Upper lobe of left lung (tissue), 6 donors: ENCODE measurements around the gene KANTR. TPM values are rescaled to one million over a fixed set of nuclear protein-coding genes. Genes with fewer than 3 reads are reported as not detected.

Experiments used
- ATAC-seq, 2 donors: fragments of 200-7000 bp; cut with Tn5 transposase; one replicate each; pipeline ENCODE4 v1.9.1; 2022; ENCODE audit warnings: mild to moderate bottlenecking in 2 of 2, moderate library complexity in 2 of 2; ENCODE audit not compliant: low FRiP score in 2 of 2
- DNase-seq, 2 donors: peaks; one replicate each; pipeline ENCODE4 v3.0.0-alpha.2; 2019 to 2020
- H3K27ac ChIP-seq, 4 donors: fragments of 200-600 bp; sonication (generic); one replicate each; pipeline ENCODE4 v1.5.1; 2016 to 2019
- H3K27me3 ChIP-seq, 4 donors: fragments of 200-600 bp; sonication (generic); one replicate each; pipeline ENCODE4 v1.5.1; 2017 to 2019
- H3K36me3 ChIP-seq, 4 donors: fragments of 200-600 bp; sonication (generic); one replicate each; pipeline ENCODE4 v1.5.1; 2016 to 2019
- H3K4me1 ChIP-seq, 4 donors: fragments of 200-600 bp; sonication (generic); one replicate each; pipeline ENCODE4 v1.5.1; 2018 to 2019
- H3K4me3 ChIP-seq, 4 donors: fragments of 200-600 bp; sonication (generic); one replicate each; pipeline ENCODE4 v1.5.1; 2017 to 2019; ENCODE audit warnings: mild to moderate bottlenecking in 2 of 4, moderate library complexity in 1 of 4
- H3K9me3 ChIP-seq, 4 donors: fragments of 200-600 bp; sonication (generic); one replicate each; pipeline ENCODE4 v1.5.1; 2018 to 2019
- CTCF ChIP-seq, 6 experiments: fragments of 450-650 bp in 4 of 6; fragments of 200-600 bp in 2 of 6; sonication (generic) in 2 of 6; IDR thresholded peaks; one replicate each; pipeline ENCODE4 v1.5.1; 2016 to 2019; ENCODE audit warnings: antibody characterized with exemption in 6 of 6
- EP300 ChIP-seq, 4 donors: sonication (generic); formaldehyde crosslinking; IDR thresholded peaks; one replicate each; pipeline ENCODE4 v1.5.1; 2017; ENCODE audit warnings: antibody characterized with exemption in 4 of 4, control low read depth in 2 of 4
- POLR2A ChIP-seq, 4 donors: fragments of 450-650 bp; IDR thresholded peaks; one replicate each; pipeline ENCODE4 v1.5.1; 2016 to 2017; ENCODE audit warnings: antibody characterized with exemption in 4 of 4, mild to moderate bottlenecking in 2 of 4
- POLR2AphosphoS5 ChIP-seq, 2 donors: sonication (generic); formaldehyde crosslinking; IDR thresholded peaks; one replicate each; pipeline ENCODE4 v1.5.1; 2017; ENCODE audit warnings: antibody characterized with exemption in 2 of 2
- WGBS, 2 donors: methylation state at CpG; one replicate each; pipeline ENCODE4 v1.1.5; 2017 to 2018; 5-methylcytosine and 5-hydroxymethylcytosine counted together
- total RNA-seq, 6 donors: library from RNA; depleted of rRNA in 4 of 6; stranded (reverse); fragments of >200 nt in 4 of 6; gene quantifications; one replicate each; pipeline versions ENCODE4 v1.1.0 to v1.2.1, GENCODE V29; 2016 to 2021
- donor health status: DM: no; HTN: no; CAD: no; lungs with moderate emphysema.
- donor health status: DM: no; HTN: yes; CAD: no; lungs with severe emphysema.

Gene KANTR
- total RNA-seq, 6 donors from 2014 or later: 7.6 to 68.1 (median 14.9) TPM

GRCh38 chrX:53076671-53077070 is 17.3 kb upstream of the KANTR start:
- no peaks in the 10 kb centered on the region for H3K36me3 ChIP-seq
- WGBS, 2 donors: 91 to 94% methylated on average over 16 to 21 of the region's 21 CpGs
- no peak overlapping the region for H3K4me3 ChIP-seq
- ATAC-seq: peak in 1 of 2 donors; percentile 2
- H3K4me1 ChIP-seq: peaks cover 0 to 8% (median 0%) of the 10 kb centered on the region in 4 donors
- no peak for DNase-seq
- no peak for TF ChIP-seq POLR2AphosphoS5 (IDR thresholded peaks at IDR 0.05)
- no peak for TF ChIP-seq CTCF (IDR thresholded peaks at IDR 0.05)
- TF ChIP-seq POLR2A (IDR thresholded peaks at IDR 0.05): no peak
- no peak for TF ChIP-seq EP300 (IDR thresholded peaks at IDR 0.05)
- no peaks in the 10 kb centered on the region for H3K27me3 ChIP-seq
- no peaks in the 10 kb centered on the region for H3K9me3 ChIP-seq
- H3K27ac ChIP-seq: no peak overlapping the region

- Histone ChIP-seq H3K27ac (no peak overlapping the region), H3K36me3 (no peaks in the 10 kb centered on the region), H3K27me3 (no peaks in the 10 kb centered on the region), H3K4me1 (peaks cover 0 to 5% (median 0%) of the 10 kb centered on the region in 4 donors), H3K4me3 (no peak overlapping the region), H3K9me3 (no peaks in the 10 kb centered on the region)
- DNase-seq (peak in 1 of 2 donors; percentile 57), ATAC-seq (no peak)
- TF ChIP-seq CTCF (IDR thresholded peaks at IDR 0.05) (no peak), POLR2A (IDR thresholded peaks at IDR 0.05) (no peak), POLR2AphosphoS5 (IDR thresholded peaks at IDR 0.05) (no peak), EP300 (IDR thresholded peaks at IDR 0.05) (no peak)
- WGBS, 2 donors: 95 to 96% methylated on average over 7 to 19 of the region's 27 CpGs
These were observed 16.4 kb upstream of the KANTR start for GRCh38 chrX:53077207-53078197.

GRCh38 chrX:53078943-53079342 is 15.0 kb upstream of the KANTR start:
- no peaks in the 10 kb centered on the region for H3K9me3 ChIP-seq
- no peak overlapping the region for H3K27ac ChIP-seq
- TF ChIP-seq POLR2A (IDR thresholded peaks at IDR 0.05) (no peak), EP300 (IDR thresholded peaks at IDR 0.05) (no peak), POLR2AphosphoS5 (IDR thresholded peaks at IDR 0.05) (no peak), CTCF (IDR thresholded peaks at IDR 0.05) (no peak)
- WGBS, 2 donors: 86 to 100% methylated on average over 1 of the region's 1 CpG
- ATAC-seq (no peak), DNase-seq (no peak)
- H3K4me3 ChIP-seq: no peak overlapping the region
- H3K27me3 ChIP-seq: no peaks in the 10 kb centered on the region
- peaks cover 0 to 5% (median 0%) of the 10 kb centered on the region in 4 donors for H3K4me1 ChIP-seq
- H3K36me3 ChIP-seq: no peaks in the 10 kb centered on the region

- ATAC-seq: no peak
- Histone ChIP-seq H3K27me3 (no peaks in the 10 kb centered on the region), H3K4me3 (peak overlapping the region in 3 of 4 donors; percentile 54 to 72 (median 69)), H3K36me3 (peaks cover 0 to 9% (median 2%) of the 10 kb centered on the region in 4 donors), H3K27ac (peak overlapping the region; percentile 64 to 90 (median 88)), H3K9me3 (no peaks in the 10 kb centered on the region), H3K4me1 (peaks cover 0 to 5% (median 1%) of the 10 kb centered on the region in 4 donors)
- WGBS, 2 donors: 42 to 52% methylated on average over 5 to 11 of the region's 17 CpGs
- TF ChIP-seq EP300 (IDR thresholded peaks at IDR 0.05) (no peak), POLR2AphosphoS5 (IDR thresholded peaks at IDR 0.05) (no peak), CTCF (IDR thresholded peaks at IDR 0.05) (no peak)
- DNase-seq: no peak
These were observed 13.0 kb upstream of the KANTR start for GRCh38 chrX:53080628-53081580.
